Breast epithelium (tissue), 4 donors: ENCODE data around the gene SHANK2. TPM values are rescaled to one million over a fixed set of nuclear protein-coding genes. Genes with fewer than 3 reads are reported as not detected.
A peak's percentile ranks its signal among the peaks of the same experiment; 100 is the strongest.

ENCODE experiments used
- DNase-seq, 2 donors: peaks; one replicate each; pipeline ENCODE4 v3.0.0-alpha.2; 2019; ENCODE audit warnings: low spot score in 2 of 2
- H3K27ac ChIP-seq, 2 donors: fragments of 200-600 bp; sonication (generic) in 1 of 2; one replicate each; pipeline ENCODE4 v1.5.1; 2016 to 2019; ENCODE audit warnings: mild to moderate bottlenecking in 1 of 2
- H3K27me3 ChIP-seq, 2 donors: fragments of 200-600 bp; sonication (generic) in 1 of 2; one replicate each; pipeline versions ENCODE4 v1.5.1 to v1.6.0; 2017 to 2019; ENCODE audit warnings: control low read depth in 1 of 2, mild to moderate bottlenecking in 1 of 2
- H3K36me3 ChIP-seq: fragments of 200-600 bp; one replicate; pipeline ENCODE4 v1.5.1; 2019
- H3K4me1 ChIP-seq, 2 donors: fragments of 200-600 bp; sonication (generic); one replicate each; pipeline ENCODE4 v1.5.1; 2016 to 2019; ENCODE audit warnings: control low read depth in 1 of 2
- H3K4me3 ChIP-seq, 3 donors: fragments of 200-600 bp; sonication (generic); 1 replicate in 2 of 3; 2 replicates in 1 of 3; pipeline ENCODE4 v1.5.1; 2016 to 2019; ENCODE audit warnings: mild to moderate bottlenecking in 3 of 3, moderate library complexity in 2 of 3
- H3K9me3 ChIP-seq, 2 donors: fragments of 200-600 bp; sonication (generic) in 1 of 2; one replicate each; pipeline ENCODE4 v1.5.1; 2016 to 2019; ENCODE audit warnings: control low read depth in 1 of 2
- CTCF ChIP-seq, 3 donors: fragments of 450-650 bp; IDR thresholded peaks; one replicate each; pipeline ENCODE4 v1.5.1; 2016 to 2017; ENCODE audit warnings: antibody characterized with exemption in 3 of 3, mild to moderate bottlenecking in 3 of 3, moderate library complexity in 3 of 3
- POLR2A ChIP-seq: fragments of 450-650 bp; IDR thresholded peaks from one replicate; pipeline ENCODE4 v1.6.1; 2016; ENCODE audit warnings: antibody characterized with exemption, mild to moderate bottlenecking, moderate library complexity
- POLR2AphosphoS5 ChIP-seq, 3 donors: sonication (generic); formaldehyde crosslinking; IDR thresholded peaks; one replicate each; pipeline ENCODE4 v1.6.1; 2017; ENCODE audit warnings: antibody characterized with exemption in 3 of 3
- intact Hi-C: fragments of 100-400 bp; cut with DNase I; formaldehyde crosslinking; loops from one replicate; pipeline ENCODE4 v1.15.1; 2023; ENCODE audit warnings: low total_unique reads
- total RNA-seq, 3 donors: library from RNA; depleted of rRNA; stranded (reverse); fragments of >200 nt; gene quantifications; one replicate each; pipeline ENCODE4 v1.1.0, GENCODE V29; 2016

Gene SHANK2
- total RNA-seq, 3 donors from 2014 or later = 1.3 to 38.8 (median 33.1) TPM

- Histone ChIP-seq H3K36me3 (no peaks in the 10 kb centered on the region), H3K9me3 (peaks cover 8 to 9% of the 10 kb centered on the region in 2 donors), H3K4me1 (no peaks in the 10 kb centered on the region), H3K4me3 (no peak overlapping the region), H3K27me3 (no peaks in the 10 kb centered on the region), H3K27ac (no peak overlapping the region)
- peak in 1 of 2 donors; percentile 36 for DNase-seq
- intact Hi-C loops = no loop called here
- no peak for TF ChIP-seq CTCF (IDR thresholded peaks at IDR 0.05)
- no peak for TF ChIP-seq POLR2AphosphoS5 (IDR thresholded peaks at IDR 0.05)
- TF ChIP-seq POLR2A = no peak
Measured at GRCh38 chr11:71221821-71222220, 30.6 kb downstream of the SHANK2 start.

DNA sequence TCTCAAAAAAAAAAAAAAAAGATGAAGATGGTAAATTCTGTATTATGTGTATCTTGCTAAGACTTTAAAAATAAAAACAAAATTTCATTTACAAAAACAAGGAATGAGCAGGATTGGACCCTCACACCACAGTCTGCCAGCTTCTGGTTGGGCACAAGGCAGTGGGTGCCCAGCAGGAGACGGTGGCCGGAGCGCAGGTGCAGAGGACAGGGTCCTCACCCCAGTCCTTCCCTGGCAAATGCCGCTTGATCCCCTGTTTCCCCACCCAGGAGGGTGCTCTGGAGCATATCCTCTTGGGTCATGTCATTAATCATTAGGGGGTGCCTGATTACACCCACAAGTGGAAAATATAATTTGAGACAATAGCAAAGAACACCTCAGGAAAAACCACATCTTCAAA lies 31.2 kb downstream of the SHANK2 start:
- DNase-seq = no peak
- Histone ChIP-seq H3K27ac (no peak overlapping the region), H3K27me3 (no peaks in the 10 kb centered on the region), H3K36me3 (no peaks in the 10 kb centered on the region), H3K9me3 (peaks cover 4 to 8% of the 10 kb centered on the region in 2 donors), H3K4me1 (no peaks in the 10 kb centered on the region), H3K4me3 (no peak overlapping the region)
- TF ChIP-seq CTCF (IDR thresholded peaks at IDR 0.05) (no peak), POLR2A (no peak)
- intact Hi-C loops = no loop called here

- H3K4me3 ChIP-seq = no peak overlapping the region
- DNase-seq = no peak
- intact Hi-C loops = no loop called here
- no peaks in the 10 kb centered on the region for H3K36me3 ChIP-seq
- H3K27ac ChIP-seq = no peak overlapping the region
- no peaks in the 10 kb centered on the region for H3K27me3 ChIP-seq
- H3K9me3 ChIP-seq = no peaks in the 10 kb centered on the region
- no peak for TF ChIP-seq POLR2AphosphoS5 (IDR thresholded peaks at IDR 0.05)
- no peak for TF ChIP-seq POLR2A
- no peak for TF ChIP-seq CTCF (IDR thresholded peaks at IDR 0.05)
- no peaks in the 10 kb centered on the region for H3K4me1 ChIP-seq
Measured at GRCh38 chr11:71218789-71219499, 33.4 kb downstream of the SHANK2 start.

DNA sequence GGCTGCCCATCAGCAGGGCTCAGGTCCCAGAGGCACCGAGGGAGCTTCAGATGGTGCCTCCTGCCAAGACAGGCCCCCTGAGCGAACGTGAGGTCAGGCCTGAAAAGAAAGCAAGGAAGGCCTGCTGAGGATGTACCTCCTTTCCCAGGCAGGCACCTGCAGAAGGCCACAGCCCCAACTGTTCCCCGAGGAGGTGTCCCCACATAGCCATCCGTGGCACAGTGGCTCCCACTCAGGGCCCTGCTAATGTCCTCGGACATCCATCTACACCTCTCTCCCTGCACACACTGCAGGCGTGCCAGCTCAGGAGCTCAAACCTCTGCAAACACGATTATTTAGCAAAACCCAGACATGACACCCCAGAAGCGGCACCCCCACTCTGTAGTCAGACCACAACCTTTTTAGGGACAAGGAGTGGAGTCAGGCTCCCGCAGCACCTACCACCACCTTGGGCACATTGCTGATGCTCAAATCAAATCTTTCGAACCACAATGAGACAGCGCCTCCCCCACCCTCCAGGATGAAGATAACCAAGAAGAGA lies 36.9 kb downstream of the SHANK2 start:
- no peak overlapping the region for H3K4me3 ChIP-seq
- TF ChIP-seq POLR2AphosphoS5 (IDR thresholded peaks at IDR 0.05) = no peak
- TF ChIP-seq POLR2A = no peak
- TF ChIP-seq CTCF (IDR thresholded peaks at IDR 0.05) = no peak
- no peaks in the 10 kb centered on the region for H3K4me1 ChIP-seq
- DNase-seq = no peak
- H3K36me3 ChIP-seq = no peaks in the 10 kb centered on the region
- H3K27ac ChIP-seq = no peak overlapping the region
- intact Hi-C loops = no loop called here
- H3K9me3 ChIP-seq = no peaks in the 10 kb centered on the region
- H3K27me3 ChIP-seq = no peaks in the 10 kb centered on the region

DNA sequence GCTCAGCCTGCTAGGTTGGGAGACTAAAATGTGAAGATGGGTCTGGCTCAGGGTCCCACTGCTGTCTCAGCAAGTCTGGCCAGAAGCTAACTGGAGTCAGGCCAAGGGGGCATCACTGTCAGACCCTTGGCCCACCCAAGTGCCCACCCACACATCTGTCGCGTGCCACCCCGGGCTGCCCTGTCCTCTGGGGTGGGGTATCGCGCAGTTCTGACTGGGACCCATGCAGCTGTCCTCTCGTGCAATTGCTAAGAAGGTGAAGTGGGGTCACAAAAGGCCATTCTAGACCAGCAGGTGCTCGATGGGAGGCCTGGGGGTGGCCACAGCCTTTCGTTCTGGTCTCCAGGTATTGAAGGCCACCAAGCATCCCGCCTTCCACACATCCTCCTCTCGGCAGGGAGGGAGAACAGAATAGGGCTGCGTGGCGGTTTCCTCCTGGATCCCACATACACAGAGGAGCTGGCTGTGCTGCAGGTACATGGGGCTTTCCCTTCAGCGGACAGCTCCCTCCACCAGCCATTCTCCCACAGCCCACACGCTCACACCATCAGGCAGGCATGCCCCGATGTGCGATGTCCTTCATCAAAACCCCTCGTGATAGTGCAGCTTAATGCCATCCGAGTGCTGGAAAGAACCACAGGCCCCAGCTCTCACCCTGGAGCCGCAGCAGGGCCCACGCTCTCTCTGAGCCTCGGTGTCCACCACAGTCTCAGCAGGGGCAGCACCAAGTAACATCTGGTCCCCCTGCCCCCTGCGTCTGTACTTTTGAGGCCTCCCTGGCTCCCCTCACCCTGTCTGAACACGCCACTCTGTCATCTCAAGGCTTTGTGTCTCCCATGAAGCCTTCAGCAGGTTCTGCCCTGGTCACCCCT lies 37.6 kb downstream of the SHANK2 start:
- Histone ChIP-seq H3K27ac (no peak overlapping the region), H3K4me3 (no peak overlapping the region), H3K9me3 (no peaks in the 10 kb centered on the region), H3K27me3 (no peaks in the 10 kb centered on the region), H3K36me3 (no peaks in the 10 kb centered on the region), H3K4me1 (no peaks in the 10 kb centered on the region)
- peak in 1 of 2 donors; percentile 10 for DNase-seq
- intact Hi-C loops = no loop called here
- TF ChIP-seq POLR2A (no peak), CTCF (IDR thresholded peaks at IDR 0.05) (no peak), POLR2AphosphoS5 (IDR thresholded peaks at IDR 0.05) (no peak)
